ENCODE results near the gene EPN2. TPM values are rescaled to one million over a fixed set of nuclear protein-coding genes. Genes with fewer than 3 reads are reported as not detected.

Gene EPN2
- total RNA-seq, 3 donors from 2014 or later (not counting 1 experiment from before 2014, with no cell fraction given), result 2.0 to 13.8 (median 4.9) TPM

DNA sequence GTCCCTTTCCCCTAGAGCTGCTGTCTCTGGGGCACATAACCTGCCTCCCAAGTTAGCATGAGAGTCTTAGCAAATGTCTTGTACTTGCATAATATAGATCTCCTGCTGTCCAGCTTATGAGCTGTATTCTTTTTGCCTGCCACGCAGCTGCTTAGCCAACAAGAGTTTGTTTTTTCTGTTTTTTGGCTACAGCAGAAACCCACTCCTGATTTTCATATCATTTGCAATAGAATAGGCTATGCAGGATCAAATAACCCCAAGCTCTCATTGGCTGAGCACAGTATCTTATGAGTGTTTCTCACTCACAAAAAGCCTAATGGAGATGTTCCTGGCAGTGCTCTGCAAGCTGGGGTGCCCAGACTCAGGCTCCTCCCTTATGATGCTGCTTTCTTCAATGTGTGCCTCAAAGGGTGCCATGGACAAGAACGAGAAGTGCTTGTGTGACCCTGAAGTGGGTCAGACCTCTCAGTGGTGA is 102.2 kb downstream of the EPN2 start:
- no peak overlapping the region for H3K27ac ChIP-seq (ENCODE audit: low read length)
- no peaks in the 10 kb centered on the region for H3K9me3 Mint-ChIP-seq
- H3K9me3 ChIP-seq (ENCODE audit: control insufficient read depth, insufficient read depth, low read length), result no peaks in the 10 kb centered on the region
- DNase-seq, result no peak
- H3K4me1 Mint-ChIP-seq, result no peaks in the 10 kb centered on the region
- no peaks in the 10 kb centered on the region for H3K36me3 Mint-ChIP-seq
- H3K4me3 Mint-ChIP-seq, result no peak overlapping the region
- TF ChIP-seq, protein P1, sequence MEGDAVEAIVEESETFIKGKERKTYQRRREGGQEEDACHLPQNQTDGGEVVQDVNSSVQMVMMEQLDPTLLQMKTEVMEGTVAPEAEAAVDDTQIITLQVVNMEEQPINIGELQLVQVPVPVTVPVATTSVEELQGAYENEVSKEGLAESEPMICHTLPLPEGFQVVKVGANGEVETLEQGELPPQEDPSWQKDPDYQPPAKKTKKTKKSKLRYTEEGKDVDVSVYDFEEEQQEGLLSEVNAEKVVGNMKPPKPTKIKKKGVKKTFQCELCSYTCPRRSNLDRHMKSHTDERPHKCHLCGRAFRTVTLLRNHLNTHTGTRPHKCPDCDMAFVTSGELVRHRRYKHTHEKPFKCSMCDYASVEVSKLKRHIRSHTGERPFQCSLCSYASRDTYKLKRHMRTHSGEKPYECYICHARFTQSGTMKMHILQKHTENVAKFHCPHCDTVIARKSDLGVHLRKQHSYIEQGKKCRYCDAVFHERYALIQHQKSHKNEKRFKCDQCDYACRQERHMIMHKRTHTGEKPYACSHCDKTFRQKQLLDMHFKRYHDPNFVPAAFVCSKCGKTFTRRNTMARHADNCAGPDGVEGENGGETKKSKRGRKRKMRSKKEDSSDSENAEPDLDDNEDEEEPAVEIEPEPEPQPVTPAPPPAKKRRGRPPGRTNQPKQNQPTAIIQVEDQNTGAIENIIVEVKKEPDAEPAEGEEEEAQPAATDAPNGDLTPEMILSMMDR (IDR thresholded peaks at IDR 0.05), result no peak
- ATAC-seq, result no peak
- H3K27me3 Mint-ChIP-seq (ENCODE audit: low read depth in 2 of 2), result peaks cover 13% of the 10 kb centered on the region in 2 donors
- WGBS (ENCODE audit: insufficient coverage), result 91% methylated on average over 2 of the region's 2 CpGs
- H3K4me3 ChIP-seq (ENCODE audit: low read length), result no peak overlapping the region
- intact Hi-C loops (cut with micrococcal nuclease), result no loop called here
- H3K36me3 ChIP-seq (ENCODE audit: control insufficient read depth, insufficient read depth, low read length), result no peaks in the 10 kb centered on the region
- no peaks in the 10 kb centered on the region for H3K4me1 ChIP-seq (ENCODE audit: control insufficient read depth, insufficient read depth, low read length)
- no peaks in the 10 kb centered on the region for H3K27me3 ChIP-seq (ENCODE audit: control insufficient read depth, insufficient read depth, low read length)
- no peak overlapping the region for H3K27ac Mint-ChIP-seq

DNA sequence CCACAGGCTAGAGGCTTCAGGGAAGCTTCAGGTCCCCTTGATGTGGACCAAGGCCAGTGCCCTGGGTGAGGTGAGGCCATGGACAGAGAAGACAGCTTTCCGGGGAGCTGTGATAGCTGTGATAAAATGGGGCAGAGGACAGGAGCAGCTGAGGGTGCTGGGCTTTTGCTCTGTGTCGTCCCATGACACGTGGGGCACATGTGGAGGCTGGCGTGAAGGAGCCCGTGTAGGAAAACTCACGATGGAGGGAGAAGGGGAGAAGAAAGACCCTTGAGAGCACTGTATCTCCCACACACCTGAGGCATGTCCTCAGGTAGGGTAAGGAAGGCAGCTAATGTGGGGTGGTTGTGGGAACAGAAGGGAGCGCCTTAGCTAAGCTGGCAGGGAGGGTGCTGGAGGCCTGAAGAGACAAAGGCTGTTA is 104.1 kb downstream of the EPN2 start:
- H3K36me3 ChIP-seq (ENCODE audit: control insufficient read depth, insufficient read depth, low read length), result no peaks in the 10 kb centered on the region
- H3K27me3 ChIP-seq (ENCODE audit: control insufficient read depth, insufficient read depth, low read length), result no peaks in the 10 kb centered on the region
- Mint-ChIP-seq H3K36me3 (no peaks in the 10 kb centered on the region), H3K4me3 (no peak overlapping the region), H3K27me3 (ENCODE audit: low read depth in 2 of 2) (peaks cover 0 to 6% of the 10 kb centered on the region in 2 donors), H3K4me1 (no peaks in the 10 kb centered on the region), H3K27ac (no peak overlapping the region), H3K9me3 (no peaks in the 10 kb centered on the region)
- no peak overlapping the region for H3K27ac ChIP-seq (ENCODE audit: low read length)
- 76% methylated on average over 7 of the region's 7 CpGs for WGBS (ENCODE audit: insufficient coverage)
- TF ChIP-seq, protein P1 (IDR thresholded peaks at IDR 0.05), result no peak
- no peaks in the 10 kb centered on the region for H3K9me3 ChIP-seq (ENCODE audit: control insufficient read depth, insufficient read depth, low read length)
- ATAC-seq (no peak), DNase-seq (no peak)
- no peak overlapping the region for H3K4me3 ChIP-seq (ENCODE audit: low read length)
- no peaks in the 10 kb centered on the region for H3K4me1 ChIP-seq (ENCODE audit: control insufficient read depth, insufficient read depth, low read length)
- intact Hi-C loops (cut with micrococcal nuclease), result no loop called here

DNA sequence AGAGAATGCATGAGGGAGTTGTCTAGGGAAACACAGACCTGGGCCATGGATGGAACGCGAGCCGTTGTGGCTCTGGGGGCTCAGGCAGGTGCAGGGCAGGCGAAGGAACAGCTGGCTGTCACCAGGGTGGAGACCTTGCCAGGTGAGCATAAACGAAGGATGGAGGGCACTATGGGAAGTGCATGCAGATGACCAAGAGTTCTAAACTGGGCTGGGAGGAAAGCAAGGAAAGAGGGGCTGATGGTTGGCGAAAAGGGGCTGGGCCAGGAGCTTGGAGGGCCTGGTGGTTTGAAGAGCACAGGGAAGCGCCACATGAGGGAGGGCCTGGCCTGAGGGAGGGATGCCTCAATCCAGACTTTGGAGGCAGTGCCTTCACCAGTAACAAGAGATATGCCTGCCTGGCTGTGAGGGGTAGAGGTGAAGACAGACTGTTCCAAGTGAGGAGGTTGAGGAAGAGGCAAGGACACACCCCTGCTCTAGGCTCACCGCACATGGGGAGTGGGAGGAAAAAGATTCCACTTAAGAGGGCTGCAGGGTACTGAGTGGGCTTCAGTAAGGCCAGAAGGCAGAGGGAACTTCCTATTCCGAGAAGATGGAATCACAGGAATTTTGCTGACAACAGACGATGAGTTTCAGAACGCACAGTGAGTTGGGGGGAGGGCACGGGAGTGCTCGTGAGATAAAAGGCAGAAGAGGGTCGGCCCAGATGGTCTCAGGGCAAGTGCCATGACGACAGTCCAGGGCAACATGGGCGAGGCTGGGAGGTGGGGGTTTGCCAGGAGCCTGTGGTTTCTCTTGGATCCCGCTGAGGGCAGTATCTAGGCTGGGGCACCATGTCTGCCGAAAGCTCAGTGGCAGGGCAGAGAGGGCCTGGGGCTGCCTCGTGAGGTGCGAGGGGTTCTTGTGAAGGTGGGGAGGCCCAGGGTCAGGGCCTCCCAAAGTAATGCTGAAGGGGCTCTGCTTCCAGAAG is 104.8 kb downstream of the EPN2 start:
- H3K27me3 Mint-ChIP-seq (ENCODE audit: low read depth in 2 of 2), result peaks cover 0 to 6% of the 10 kb centered on the region in 2 donors

More for the DNA sequence above, 104.8 kb downstream of the EPN2 start:
- DNase-seq, result no peak
- H3K4me3 Mint-ChIP-seq, result no peak overlapping the region
- Histone ChIP-seq H3K9me3 (ENCODE audit: control insufficient read depth, insufficient read depth, low read length) (no peaks in the 10 kb centered on the region), H3K36me3 (ENCODE audit: control insufficient read depth, insufficient read depth, low read length) (no peaks in the 10 kb centered on the region), H3K27me3 (ENCODE audit: control insufficient read depth, insufficient read depth, low read length) (no peaks in the 10 kb centered on the region), H3K27ac (ENCODE audit: low read length) (no peak overlapping the region), H3K4me1 (ENCODE audit: control insufficient read depth, insufficient read depth, low read length) (no peaks in the 10 kb centered on the region), H3K4me3 (ENCODE audit: low read length) (no peak overlapping the region)
- H3K4me1 Mint-ChIP-seq, result no peaks in the 10 kb centered on the region
- TF ChIP-seq, protein P1 (IDR thresholded peaks at IDR 0.05), result no peak
- H3K9me3 Mint-ChIP-seq, result no peaks in the 10 kb centered on the region
- intact Hi-C loops (cut with micrococcal nuclease), result no loop called here
- H3K36me3 Mint-ChIP-seq, result no peaks in the 10 kb centered on the region
- H3K27ac Mint-ChIP-seq, result no peak overlapping the region
- ATAC-seq, result no peak
- 84% methylated on average over 20 of the region's 20 CpGs for WGBS (ENCODE audit: insufficient coverage)

All from natural killer cell (primary cell).